K562 (cell line): ENCODE results near the gene IQCK.

ENCODE experiments used
- CBX3 ChIP-seq, 2 experiments: IDR thresholded peaks; 1 replicate in 1 of 2; 2 replicates in 1 of 2; pipeline ENCODE4 v1.6.1; 2012; ENCODE audit warnings: inconsistent platforms in 2 of 2, low read length in 2 of 2, borderline replicate concordance in 1 of 2, control low read depth in 1 of 2
- CBX5 ChIP-seq: IDR thresholded peaks from 2 replicates; pipeline ENCODE4 v1.6.1; 2014; ENCODE audit warnings: low read depth, borderline replicate concordance
- HDAC2 ChIP-seq: fragments of 450-650 bp; IDR thresholded peaks from 2 replicates; pipeline ENCODE4 v1.6.1; 2016; ENCODE audit warnings: mild to moderate bottlenecking
- JUN ChIP-seq, 2 experiments: sonication (generic) in 1 of 2; formaldehyde crosslinking in 1 of 2; IDR thresholded peaks; 2 replicates each; pipeline versions ENCODE4 v1.6.1 to v1.8.0; 2012 to 2022; ENCODE audit warnings: borderline replicate concordance in 2 of 2, mild to moderate bottlenecking in 2 of 2, improper control_type of control experiment in 1 of 2, low read depth in 1 of 2, low read length in 1 of 2, missing genetic modification reagents in 1 of 2
- POLR2A ChIP-seq: fragments of 450-650 bp; conservative IDR thresholded peaks from 2 replicates; pipeline ENCODE4 v1.6.1; 2016
- SRSF9 ChIP-seq: fragments of 200-400 bp; formaldehyde crosslinking; IDR thresholded peaks from 2 replicates; pipeline ENCODE4 v1.6.1; 2017; ENCODE audit warnings: low read depth, low read length, borderline replicate concordance
- TGIF2 ChIP-seq: sonication (generic); formaldehyde crosslinking; IDR thresholded peaks from 2 replicates; pipeline ENCODE4 v1.8.1; 2022; ENCODE audit warnings: mild to moderate bottlenecking, missing genetic modification reagents, moderate library complexity
- ZBTB1 ChIP-seq: sonication (generic); formaldehyde crosslinking; IDR thresholded peaks from 2 replicates; pipeline ENCODE4 v1.8.1; 2023; ENCODE audit warnings: missing genetic modification reagents, low read depth, mild to moderate bottlenecking, borderline replicate concordance
- ZNF766 ChIP-seq: fragments of 200-800 bp; sonication (Bioruptor generic); conservative IDR thresholded peaks from 2 replicates; pipeline ENCODE4 v1.6.1; 2016; ENCODE audit warnings: missing genetic modification characterization, missing compliant biosample characterization
- TF ChIP-seq, protein P1 (sequence below): fragments of 450-650 bp; IDR thresholded peaks from 2 replicates; pipeline ENCODE4 v1.6.1; 2016; ENCODE audit warnings: antibody characterized with exemption

DNA sequence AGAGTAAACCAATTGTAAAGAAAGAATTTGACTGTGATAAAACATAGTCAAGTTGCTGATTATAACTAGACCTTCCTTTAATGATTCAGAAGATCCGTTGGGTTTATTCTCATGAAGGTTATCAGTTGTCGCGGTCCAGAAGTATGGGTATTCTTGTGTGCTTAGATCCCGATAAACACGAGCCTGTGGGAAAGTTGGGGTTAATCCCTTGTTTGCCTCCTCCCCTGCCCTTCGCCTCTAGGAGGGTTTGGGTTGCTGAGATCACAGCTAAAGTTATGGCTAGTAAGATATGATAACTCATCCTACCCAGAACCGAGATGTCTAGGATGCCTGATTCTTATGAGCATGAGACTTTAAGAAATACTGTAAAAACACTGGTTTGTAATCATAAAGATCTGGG lies 99.8 kb downstream of the IQCK start:
- TF ChIP-seq ZNF766 (CRISPR knock-in tag): 0 out of 2 replicates have a peak, but pooled peaks have one; percentile 36
- no peak for TF ChIP-seq CBX3 (IDR thresholded peaks at IDR 0.05; ENCODE audit: borderline replicate concordance in 1 of 2, low read length in 2 of 2)
- TF ChIP-seq TGIF2: no peak
- no peak for TF ChIP-seq JUN (IDR thresholded peaks at IDR 0.05; ENCODE audit: borderline replicate concordance, low read depth, low read length)
- TF ChIP-seq JUN (CRISPR knock-in tag; IDR thresholded peaks at IDR 0.05; ENCODE audit: borderline replicate concordance): no peak
- no peak for TF ChIP-seq SRSF9
- TF ChIP-seq, protein P1, sequence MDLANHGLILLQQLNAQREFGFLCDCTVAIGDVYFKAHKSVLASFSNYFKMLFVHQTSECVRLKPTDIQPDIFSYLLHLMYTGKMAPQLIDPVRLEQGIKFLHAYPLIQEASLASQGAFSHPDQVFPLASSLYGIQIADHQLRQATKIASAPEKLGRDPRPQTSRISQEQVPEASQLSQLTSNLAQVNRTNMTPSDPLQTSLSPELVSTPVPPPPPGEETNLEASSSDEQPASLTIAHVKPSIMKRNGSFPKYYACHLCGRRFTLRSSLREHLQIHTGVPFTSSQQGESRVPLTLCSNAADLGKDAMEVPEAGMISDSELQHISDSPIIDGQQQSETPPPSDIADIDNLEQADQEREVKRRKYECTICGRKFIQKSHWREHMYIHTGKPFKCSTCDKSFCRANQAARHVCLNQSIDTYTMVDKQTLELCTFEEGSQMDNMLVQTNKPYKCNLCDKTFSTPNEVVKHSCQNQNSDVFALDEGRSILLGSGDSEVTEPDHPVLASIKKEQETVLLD: no peak
- TF ChIP-seq POLR2A: no peak
- no peak for TF ChIP-seq ZBTB1 (CRISPR knock-in tag)
- TF ChIP-seq HDAC2: no peak
- no peak for TF ChIP-seq CBX5
